K562 (cell line): ENCODE results near the gene UBA1. TPM values are rescaled to one million over a fixed set of nuclear protein-coding genes. Genes with fewer than 3 reads are reported as not detected.

Source experiments
- ATAC-seq: fragments of 200-7000 bp; cut with Tn5 transposase; 3 replicates; pipeline ENCODE4 v1.9.1; 2020; ENCODE audit warnings: moderate library complexity
- BruUV-seq: library from RNA; stranded (reverse); fragments of 400-500 nt; replicated peaks from 2 replicates; lab custom pipeline; 2021; lab: Mats Ljungman, UMichigan
- CTCF ChIA-PET: fragments of 300-600 bp; formaldehyde crosslinking; extraction: SDS; loops from one replicate; lab custom pipeline; 2021; ENCODE audit warnings: low intra/inter-chr PET ratio; lab: Yijun Ruan, JAX
- POLR2A ChIA-PET: fragments of 300-600, 350-650 bp; sonication (Branson Sonifier 250); formaldehyde crosslinking; extraction: SDS; loops from one replicate; lab custom pipeline; 2021; ENCODE audit warnings: antibody characterized with exemption, inconsistent platforms; lab: Yijun Ruan, JAX
- DNase-seq, 4 experiments: peaks; one replicate each; pipeline versions ENCODE4 v3.0.0 to v3.0.0-alpha.2; 2011 to 2018; ENCODE audit warnings: low spot score in 3 of 4, mixed read lengths in 3 of 4; ENCODE audit errors: extremely low read depth in 1 of 4
- FAIRE-seq: peaks from 2 replicates; lab custom pipeline; 2011; peaks lifted over from hg19 to GRCh38; lab: Jason Lieb, UNC
- H2AFZ ChIP-seq: 2 replicates; pipeline ENCODE4 v1.6.0; 2011; ENCODE audit warnings: low read depth, low read length, control low read depth, inconsistent platforms
- H3K27ac ChIP-seq: fragments of 200-600 bp; 3 replicates; pipeline ENCODE4 v1.8.0; 2011; ENCODE audit warnings: low read depth, mild to moderate bottlenecking, control low read depth, inconsistent platforms, low read length, moderate library complexity, mixed read lengths; ENCODE audit errors: extremely low read depth
- H3K27me3 ChIP-seq, 2 experiments: fragments of 300-600 bp in 1 of 2; 2 replicates in 1 of 2; 3 replicates in 1 of 2; pipeline versions ENCODE4 v1.6.0 to v1.8.0; 2011; ENCODE audit warnings: inconsistent platforms in 2 of 2, low read length in 2 of 2, mild to moderate bottlenecking in 1 of 2, mixed read lengths in 1 of 2, moderate library complexity in 1 of 2; ENCODE audit not compliant: control insufficient read depth in 2 of 2, insufficient read depth in 2 of 2
- H3K36me3 ChIP-seq: fragments of 300-600 bp; 3 replicates; pipeline ENCODE4 v1.8.0; 2011; ENCODE audit warnings: mild to moderate bottlenecking, low read length, inconsistent platforms; ENCODE audit not compliant: control insufficient read depth, insufficient read depth
- H3K4me1 ChIP-seq, 2 experiments: fragments of 200-600 bp in 1 of 2; replicated peaks in 1 of 2; 2 replicates in 1 of 2; 3 replicates in 1 of 2; pipeline versions ENCODE4 v1.5.1 to v1.8.0; 2011; ENCODE audit warnings: inconsistent platforms in 2 of 2, low read length in 2 of 2, mild to moderate bottlenecking in 1 of 2, mixed read lengths in 1 of 2, moderate library complexity in 1 of 2; ENCODE audit not compliant: control insufficient read depth in 2 of 2, insufficient read depth in 2 of 2
- H3K4me2 ChIP-seq: 2 replicates; pipeline ENCODE4 v1.6.1; 2011; ENCODE audit warnings: low read length, control low read depth, inconsistent platforms, mixed read lengths; ENCODE audit not compliant: insufficient read depth
- H3K4me3 ChIP-seq: fragments of 200-600 bp; sonication (generic), shearing (Covaris generic); 2 replicates; pipeline ENCODE4 v1.5.1; 2016; ENCODE audit warnings: control low read depth, inconsistent platforms
- H3K79me2 ChIP-seq: fragments of 200-600 bp; 3 replicates; pipeline ENCODE4 v1.8.0; 2011; ENCODE audit warnings: low read length, inconsistent platforms; ENCODE audit not compliant: control insufficient read depth, insufficient read depth
- H3K9ac ChIP-seq, 2 experiments: 2 replicates each; pipeline versions ENCODE4 v1.6.0 to v1.6.1; 2011; ENCODE audit warnings: low read depth in 2 of 2, low read length in 2 of 2, control low read depth in 1 of 2, inconsistent platforms in 1 of 2, mild to moderate bottlenecking in 1 of 2, mixed read lengths in 1 of 2; ENCODE audit not compliant: insufficient read depth in 1 of 2
- H3K9me1 ChIP-seq: one replicate; pipeline ENCODE4 v1.6.0; 2011; ENCODE audit warnings: inconsistent platforms, mild to moderate bottlenecking, low read length, moderate library complexity; ENCODE audit not compliant: control insufficient read depth, insufficient read depth
- H3K9me3 ChIP-seq: replicated peaks from 2 replicates; pipeline ENCODE4 v1.5.1; 2011; ENCODE audit warnings: low read depth, low read length, inconsistent platforms; ENCODE audit not compliant: control insufficient read depth, insufficient read depth
- H4K20me1 ChIP-seq: replicated peaks from 2 replicates; pipeline ENCODE4 v1.6.1; 2011; ENCODE audit warnings: low read length, inconsistent platforms, mixed read lengths; ENCODE audit not compliant: control insufficient read depth, insufficient read depth
- ETS2 ChIP-seq: IDR thresholded peaks from 2 replicates; pipeline ENCODE4 v1.6.1; 2016; ENCODE audit warnings: borderline replicate concordance, missing genetic modification characterization, mild to moderate bottlenecking, moderate library complexity, missing compliant biosample characterization; ENCODE audit not compliant: poor library complexity, severe bottlenecking
- RFX5 ChIP-seq: IDR thresholded peaks from 2 replicates; pipeline ENCODE4 v1.6.1; 2011; ENCODE audit warnings: low read depth, mild to moderate bottlenecking, improper control_type of control experiment, low read length
- ZFP1 ChIP-seq: fragments of 450-650 bp; formaldehyde crosslinking; IDR thresholded peaks from 2 replicates; pipeline ENCODE4 v1.4.0; 2020; ENCODE audit warnings: mild to moderate bottlenecking, mixed read lengths
- ZNF12 ChIP-seq: sonication (generic); formaldehyde crosslinking; IDR thresholded peaks from 2 replicates; pipeline ENCODE4 v1.4.0; 2020; ENCODE audit warnings: mild to moderate bottlenecking, missing genetic modification reagents
- ZNF23 ChIP-seq: fragments of 250-450 bp; sonication (Bioruptor Pico); IDR thresholded peaks from 2 replicates; pipeline ENCODE4 v1.4.0; 2020; ENCODE audit warnings: mild to moderate bottlenecking
- ZNF347 ChIP-seq: fragments of 450-650 bp; formaldehyde crosslinking; IDR thresholded peaks from 2 replicates; pipeline ENCODE4 v1.4.0; 2020; ENCODE audit warnings: low read depth, mild to moderate bottlenecking, moderate library complexity
- ZNF586 ChIP-seq: fragments of 450-650 bp; formaldehyde crosslinking; conservative IDR thresholded peaks from 2 replicates; pipeline ENCODE4 v1.4.0; 2020; ENCODE audit warnings: mild to moderate bottlenecking, moderate library complexity
- WGBS: fragments of 100-300 bp; shearing (Covaris generic); methylation state at CpG from one replicate; pipeline ENCODE4 v1.1.6; 2016; ENCODE audit warnings: low coverage, mixed read lengths; ENCODE audit not compliant: insufficient coverage; ENCODE audit errors: missing lambda C conversion rate; 5-methylcytosine and 5-hydroxymethylcytosine counted together
- in situ Hi-C: fragments of 300-500 bp; cut with MboI; formaldehyde crosslinking; loops from 4 replicates; pipeline ENCODE4 v1.15.0; 2018; ENCODE audit warnings: inconsistent platforms, mixed read lengths
- intact Hi-C: fragments of 100-400 bp; cut with micrococcal nuclease; formaldehyde crosslinking; loops from 2 replicates; pipeline ENCODE4 v1.14.2; 2022
- polyA plus RNA-seq, 8 experiments: library from polyadenylated mRNA; depleted of rRNA in 4 of 8; stranded (reverse) in 5 of 8; unstranded in 3 of 8; fragments of >200 nt; fragmentation: Nextera tagmentation in 2 of 8; fragmentation: Illumina TruSeq in 1 of 8; extraction: Ambion mirVana in 2 of 8; extraction: Trizol in 1 of 8; gene quantifications; 2 replicates each; pipeline versions ENCODE4 v1.2.1 to v1.2.3, GENCODE V29; 2011 to 2014; ENCODE audit warnings: inconsistent platforms in 1 of 8, missing spikeins in 1 of 8
- total RNA-seq, 7 experiments: library from RNA; depleted of rRNA in 6 of 7; stranded (reverse); fragments of >200 nt in 6 of 7; fragmentation: Illumina TruSeq in 2 of 7; extraction: Trizol in 2 of 7; gene quantifications; 2 replicates each; pipeline versions ENCODE4 v1.2.1 to v1.2.3, GENCODE V29; 2011 to 2021; ENCODE audit warnings: low replicate concordance in 1 of 7
- TF ChIP-seq, protein P1 (sequence below): fragments of 450-650 bp; IDR thresholded peaks from 2 replicates; pipeline ENCODE4 v1.6.1; 2018; ENCODE audit not compliant: partially characterized antibody
- TF ChIP-seq, protein P2 (sequence below): sonication (generic); formaldehyde crosslinking; IDR thresholded peaks from 2 replicates; pipeline ENCODE4 v1.8.0; 2022; ENCODE audit warnings: mild to moderate bottlenecking, missing genetic modification reagents, borderline replicate concordance
- TF ChIP-seq, protein P3 (sequence below): fragments of 450-650 bp; IDR thresholded peaks from 2 replicates; pipeline ENCODE4 v1.6.1; 2016; ENCODE audit warnings: mild to moderate bottlenecking

UBA1 gene
- total and polyA plus RNA-seq, 9 of the 15 experiments (the other 6 are each of a cell fraction or from before 2014, with no cell fraction given) = 32.0 to 174 (median 93.6) TPM

GRCh38 chrX:47198687-47199080, 5.1 kb downstream of the UBA1 start:
- H2AFZ ChIP-seq = no peak overlapping the region
- no peak overlapping the region for H3K4me3 ChIP-seq
- H4K20me1 ChIP-seq = peaks cover 17% of the 10 kb centered on the region
- TF ChIP-seq RFX5 (no peak), ZNF347 (CRISPR knock-in tag) (no peak), ZFP1 (CRISPR knock-in tag) (no peak), ZNF23 (no peak), ZNF12 (CRISPR knock-in tag) (no peak), ZNF586 (CRISPR knock-in tag) (no peak), ETS2 (no peak)
- TF ChIP-seq, protein P1, sequence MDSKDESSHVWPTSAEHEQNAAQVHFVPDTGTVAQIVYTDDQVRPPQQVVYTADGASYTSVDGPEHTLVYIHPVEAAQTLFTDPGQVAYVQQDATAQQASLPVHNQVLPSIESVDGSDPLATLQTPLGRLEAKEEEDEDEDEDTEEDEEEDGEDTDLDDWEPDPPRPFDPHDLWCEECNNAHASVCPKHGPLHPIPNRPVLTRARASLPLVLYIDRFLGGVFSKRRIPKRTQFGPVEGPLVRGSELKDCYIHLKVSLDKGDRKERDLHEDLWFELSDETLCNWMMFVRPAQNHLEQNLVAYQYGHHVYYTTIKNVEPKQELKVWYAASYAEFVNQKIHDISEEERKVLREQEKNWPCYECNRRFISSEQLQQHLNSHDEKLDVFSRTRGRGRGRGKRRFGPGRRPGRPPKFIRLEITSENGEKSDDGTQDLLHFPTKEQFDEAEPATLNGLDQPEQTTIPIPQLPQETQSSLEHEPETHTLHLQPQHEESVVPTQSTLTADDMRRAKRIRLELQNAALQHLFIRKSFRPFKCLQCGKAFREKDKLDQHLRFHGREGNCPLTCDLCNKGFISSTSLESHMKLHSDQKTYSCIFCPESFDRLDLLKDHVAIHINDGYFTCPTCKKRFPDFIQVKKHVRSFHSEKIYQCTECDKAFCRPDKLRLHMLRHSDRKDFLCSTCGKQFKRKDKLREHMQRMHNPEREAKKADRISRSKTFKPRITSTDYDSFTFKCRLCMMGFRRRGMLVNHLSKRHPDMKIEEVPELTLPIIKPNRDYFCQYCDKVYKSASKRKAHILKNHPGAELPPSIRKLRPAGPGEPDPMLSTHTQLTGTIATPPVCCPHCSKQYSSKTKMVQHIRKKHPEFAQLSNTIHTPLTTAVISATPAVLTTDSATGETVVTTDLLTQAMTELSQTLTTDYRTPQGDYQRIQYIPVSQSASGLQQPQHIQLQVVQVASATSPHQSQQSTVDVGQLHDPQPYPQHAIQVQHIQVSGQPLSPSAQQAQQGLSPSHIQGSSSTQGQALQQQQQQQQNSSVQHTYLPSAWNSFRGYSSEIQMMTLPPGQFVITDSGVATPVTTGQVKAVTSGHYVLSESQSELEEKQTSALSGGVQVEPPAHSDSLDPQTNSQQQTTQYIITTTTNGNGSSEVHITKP = no peak
- TF ChIP-seq, protein P2, sequence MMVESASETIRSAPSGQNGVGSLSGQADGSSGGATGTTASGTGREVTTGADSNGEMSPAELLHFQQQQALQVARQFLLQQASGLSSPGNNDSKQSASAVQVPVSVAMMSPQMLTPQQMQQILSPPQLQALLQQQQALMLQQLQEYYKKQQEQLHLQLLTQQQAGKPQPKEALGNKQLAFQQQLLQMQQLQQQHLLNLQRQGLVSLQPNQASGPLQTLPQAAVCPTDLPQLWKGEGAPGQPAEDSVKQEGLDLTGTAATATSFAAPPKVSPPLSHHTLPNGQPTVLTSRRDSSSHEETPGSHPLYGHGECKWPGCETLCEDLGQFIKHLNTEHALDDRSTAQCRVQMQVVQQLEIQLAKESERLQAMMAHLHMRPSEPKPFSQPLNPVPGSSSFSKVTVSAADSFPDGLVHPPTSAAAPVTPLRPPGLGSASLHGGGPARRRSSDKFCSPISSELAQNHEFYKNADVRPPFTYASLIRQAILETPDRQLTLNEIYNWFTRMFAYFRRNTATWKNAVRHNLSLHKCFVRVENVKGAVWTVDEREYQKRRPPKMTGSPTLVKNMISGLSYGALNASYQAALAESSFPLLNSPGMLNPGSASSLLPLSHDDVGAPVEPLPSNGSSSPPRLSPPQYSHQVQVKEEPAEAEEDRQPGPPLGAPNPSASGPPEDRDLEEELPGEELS (CRISPR knock-in tag) = no peak
- TF ChIP-seq, protein P3, sequence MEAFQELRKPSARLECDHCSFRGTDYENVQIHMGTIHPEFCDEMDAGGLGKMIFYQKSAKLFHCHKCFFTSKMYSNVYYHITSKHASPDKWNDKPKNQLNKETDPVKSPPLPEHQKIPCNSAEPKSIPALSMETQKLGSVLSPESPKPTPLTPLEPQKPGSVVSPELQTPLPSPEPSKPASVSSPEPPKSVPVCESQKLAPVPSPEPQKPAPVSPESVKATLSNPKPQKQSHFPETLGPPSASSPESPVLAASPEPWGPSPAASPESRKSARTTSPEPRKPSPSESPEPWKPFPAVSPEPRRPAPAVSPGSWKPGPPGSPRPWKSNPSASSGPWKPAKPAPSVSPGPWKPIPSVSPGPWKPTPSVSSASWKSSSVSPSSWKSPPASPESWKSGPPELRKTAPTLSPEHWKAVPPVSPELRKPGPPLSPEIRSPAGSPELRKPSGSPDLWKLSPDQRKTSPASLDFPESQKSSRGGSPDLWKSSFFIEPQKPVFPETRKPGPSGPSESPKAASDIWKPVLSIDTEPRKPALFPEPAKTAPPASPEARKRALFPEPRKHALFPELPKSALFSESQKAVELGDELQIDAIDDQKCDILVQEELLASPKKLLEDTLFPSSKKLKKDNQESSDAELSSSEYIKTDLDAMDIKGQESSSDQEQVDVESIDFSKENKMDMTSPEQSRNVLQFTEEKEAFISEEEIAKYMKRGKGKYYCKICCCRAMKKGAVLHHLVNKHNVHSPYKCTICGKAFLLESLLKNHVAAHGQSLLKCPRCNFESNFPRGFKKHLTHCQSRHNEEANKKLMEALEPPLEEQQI = no peak
- no TSS peak for BruUV-seq
- H3K27me3 ChIP-seq = no peaks in the 10 kb centered on the region
- intact Hi-C loops (loop anchor here (10.0 kb wide), 1 partner anchor 546 kb away; no protein-coding TSS in a partner anchor), in situ Hi-C loops (loop anchor here (10.0 kb wide), 2 partner anchors 186 to 326 kb away; no protein-coding TSS in a partner anchor)
- FAIRE-seq (no peak), ATAC-seq (no peak), DNase-seq (no peak)
- peaks cover 3 to 11% of the 10 kb centered on the region in 2 experiments; a peak in 4 of 5 replicates for H3K4me1 ChIP-seq
- H3K4me2 ChIP-seq = no peak overlapping the region
- peaks cover 3% of the 10 kb centered on the region for H3K9me1 ChIP-seq
- CTCF ChIA-PET = no interaction called here
- no peak overlapping the region for H3K9ac ChIP-seq
- H3K27ac ChIP-seq = no peak overlapping the region
- 87% methylated on average over 5 of the region's 15 CpGs for WGBS
- H3K79me2 ChIP-seq = peaks cover 40% of the 10 kb centered on the region
- H3K9me3 ChIP-seq = no peaks in the 10 kb centered on the region
- H3K36me3 ChIP-seq = peaks cover 83% of the 10 kb centered on the region; the same call in 2 of the 3 replicates
- POLR2A ChIA-PET = interaction anchor here (0.7 kb wide), 1 partner anchor 14 kb away, joined by 4 read pairs; no protein-coding TSS in a partner anchor
